ENCODE data around the gene TRIM72. TPM values are rescaled to one million over a fixed set of nuclear protein-coding genes. Genes with fewer than 3 reads are reported as not detected.

TRIM72 gene
- total and polyA plus RNA-seq, 2 of the 8 experiments (the other 6 are each of a cell fraction or from before 2014, with no cell fraction given) = 0.57 to 2.1 TPM

- peak overlapping the region; percentile 92 to 93; a peak in 2 of 4 replicates for H3K4me2 ChIP-seq (ENCODE audit: insufficient read depth in 1 of 2, low read depth in 2 of 2, low read length in 2 of 2)
- no peak for FAIRE-seq
- CTCF ChIA-PET (ENCODE audit: partially characterized antibody) = interaction anchor here (0.6 to 1.3 kb wide), 2 partner anchors 199 to 996 kb away, joined by 3 to 4 read pairs; no protein-coding TSS in a partner anchor
These were observed 30.2 kb upstream of the TRIM72 start for GRCh38 chr16:31183432-31184428.

More at GRCh38 chr16:31183432-31184428, 30.2 kb upstream of the TRIM72 start:
- DNase-seq (ENCODE audit: low read depth in 1 of 2, low spot score in 2 of 2) = no peak
- Histone ChIP-seq H3K9me3 (ENCODE audit: insufficient read depth in 2 of 2, low read depth in 1 of 2, low read length in 1 of 2) (no peaks in the 10 kb centered on the region), H3K4ac (replicated peaks; ENCODE audit: insufficient read length, low read depth, low read length) (no peak overlapping the region), H3K79me1 (ENCODE audit: low read depth, low read length) (peaks cover 11% of the 10 kb centered on the region), H3K27ac (ENCODE audit: low read depth, low read length) (no peak overlapping the region), H4K20me1 (replicated peaks in 1 of 2; ENCODE audit: control insufficient read depth in 1 of 2, insufficient read depth in 2 of 2, low read length in 2 of 2) (peaks cover 46 to 53% of the 10 kb centered on the region in 2 experiments), H3K4me1 (replicated peaks in 1 of 4; ENCODE audit: control insufficient read depth in 3 of 4, insufficient read depth in 4 of 4, low read length in 3 of 4) (peaks cover 0 to 5% (median 2%) of the 10 kb centered on the region in 4 experiments; a peak in 5 of 7 replicates), H2BK20ac (ENCODE audit: low read length) (no peak overlapping the region), H2AK5ac (ENCODE audit: low read depth, low read length) (no peak overlapping the region), H3K23ac (ENCODE audit: insufficient read length) (no peak overlapping the region), H2AFZ (ENCODE audit: low read length) (no peak overlapping the region), H4K5ac (ENCODE audit: insufficient read length, low read depth, low read length) (no peak overlapping the region), H4K8ac (ENCODE audit: extremely low read depth, insufficient read depth, low read length) (peak overlapping the region; percentile 28; the same call in 1 of the 2 replicates), H3K27me3 (replicated peaks in 1 of 4; ENCODE audit: control insufficient read depth in 3 of 4, extremely low read depth in 1 of 4, insufficient read depth in 3 of 4, low read length in 3 of 4) (no peaks in the 10 kb centered on the region), H3K18ac (ENCODE audit: extremely low read depth, low read length) (no peak overlapping the region), H2BK120ac (replicated peaks; ENCODE audit: low read depth, low read length) (no peak overlapping the region), H2BK5ac (ENCODE audit: low read depth, low read length) (no peak overlapping the region), H4K91ac (replicated peaks; ENCODE audit: insufficient read length, low read length) (no peak overlapping the region), H3K79me2 (ENCODE audit: control insufficient read depth in 1 of 2, insufficient read depth in 2 of 2, low read length in 2 of 2) (peaks cover 40 to 92% of the 10 kb centered on the region in 2 experiments), H3K56ac (replicated peaks; ENCODE audit: insufficient read length, low read depth, low read length) (no peak overlapping the region), H2BK12ac (ENCODE audit: low read depth, low read length) (no peak overlapping the region), H3K23me2 (ENCODE audit: low read depth, low read length) (peaks cover 14% of the 10 kb centered on the region; the same call in 1 of the 2 replicates), H3K36me3 (ENCODE audit: control insufficient read depth in 2 of 4, insufficient read depth in 4 of 4, low read length in 3 of 4) (peaks cover 50 to 71% (median 64%) of the 10 kb centered on the region in 4 experiments), H3K9ac (replicated peaks in 1 of 4; ENCODE audit: extremely low read depth in 1 of 4, low read depth in 3 of 4, low read length in 3 of 4) (no peak overlapping the region), H3K4me3 (ENCODE audit: extremely low read depth in 1 of 4, insufficient read depth in 2 of 4, low read depth in 3 of 4, low read length in 4 of 4) (peak overlapping the region in 1 of 4 experiments; percentile 85; a peak in 4 of 8 replicates), H3K14ac (ENCODE audit: insufficient read length) (no peak overlapping the region), H2BK15ac (ENCODE audit: low read length) (no peak overlapping the region)
- POLR2A ChIA-PET (ENCODE audit: partially characterized antibody) = interaction anchor here (0.6 to 6.9 kb wide), 28 partner anchors 6 to 715 kb away, joined by 3 to 407 read pairs (median 4); partner anchors contain the start of genes FUS, PRSS8, PYCARD and PYDC1
- TF ChIP-seq GTF2F1 (IDR thresholded peaks at IDR 0.05; ENCODE audit: borderline replicate concordance, low read depth, low read length) (no peak), GABPA (IDR thresholded peaks at IDR 0.05; ENCODE audit: borderline replicate concordance, insufficient read depth, low read length) (no peak), SP1 (IDR thresholded peaks at IDR 0.05; ENCODE audit: low read depth, low read length) (peak; percentile 23; the same call in 1 of the 2 replicates), POLR2A (IDR thresholded peaks at IDR 0.05; ENCODE audit: control extremely low read depth in 1 of 2, low read depth in 2 of 2, low read length in 2 of 2) (peak in 1 of 2 experiments; percentile 43; a peak in 1 of 3 replicates), SIRT6 (IDR thresholded peaks at IDR 0.05; ENCODE audit: low read length) (peak; percentile 22), POLR2AphosphoS5 (IDR thresholded peaks at IDR 0.05; ENCODE audit: low read depth, low read length) (peak; percentile 48; the same call in 1 of the 2 replicates)
- 93% methylated on average over 10 of the region's 10 CpGs; no CpG with 5 or more reads in 1 of the 2 experiments for WGBS, 2 experiments (ENCODE audit: extremely low coverage in 1 of 2, insufficient coverage in 1 of 2, insufficient read length in 1 of 2, insufficient replicate concordance in 2 of 2, low coverage in 1 of 2, low lambda C conversion rate in 2 of 2, missing lambda C conversion rate in 1 of 2)

Measured in H1 (cell line).